Nephron progenitor cell (in vitro differentiated cells): ENCODE results near the gene RAD51B.

Source experiments
- DNase-seq: peaks from one replicate; pipeline ENCODE4 v3.0.0; 2021
- H3K27ac Mint-ChIP-seq: 2 replicates; pipeline ENCODE4 v1.8.0; 2021; ENCODE audit warnings: mild to moderate bottlenecking, moderate library complexity, mixed read lengths
- H3K27me3 Mint-ChIP-seq: 2 replicates; pipeline ENCODE4 v1.8.0; 2021; ENCODE audit warnings: mild to moderate bottlenecking, low read depth, mixed read lengths; ENCODE audit not compliant: poor library complexity
- H3K36me3 Mint-ChIP-seq: 2 replicates; pipeline ENCODE4 v1.8.0; 2021; ENCODE audit warnings: low read depth, mixed read lengths
- H3K4me1 Mint-ChIP-seq: 2 replicates; pipeline ENCODE4 v1.8.0; 2021; ENCODE audit warnings: mixed read lengths
- H3K4me3 Mint-ChIP-seq: 2 replicates; pipeline ENCODE4 v1.8.0; 2021; ENCODE audit warnings: mild to moderate bottlenecking, moderate library complexity, mixed read lengths
- H3K9me3 Mint-ChIP-seq: 2 replicates; pipeline ENCODE4 v1.8.0; 2021; ENCODE audit warnings: mild to moderate bottlenecking, moderate library complexity, mixed read lengths
- CTCF ChIP-seq: fragments of 200-600 bp; sonication (generic); IDR thresholded peaks from 2 replicates; pipeline ENCODE4 v1.5.0; 2021; ENCODE audit warnings: antibody characterized with exemption

RAD51B gene

DNA sequence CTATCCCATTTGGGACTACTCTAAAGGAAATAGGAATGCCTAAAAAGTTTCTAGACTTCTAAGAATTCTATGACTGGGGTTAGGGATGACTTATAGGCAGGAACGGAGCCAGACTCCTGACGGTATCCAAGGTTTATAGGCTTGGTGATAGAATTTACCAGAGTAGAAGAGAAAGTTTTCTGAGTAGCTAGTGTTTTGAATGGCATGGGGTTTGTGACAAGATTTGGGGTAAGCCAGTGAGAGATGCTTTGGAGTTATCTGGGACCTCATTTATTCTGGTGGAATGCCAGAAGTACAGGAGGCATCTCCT lies 444.6 kb downstream of the RAD51B start:
- Mint-ChIP-seq H3K27ac (peak overlapping the region; percentile 72), H3K27me3 (no peaks in the 10 kb centered on the region), H3K4me1 (peaks cover 67% of the 10 kb centered on the region), H3K4me3 (no peak overlapping the region), H3K9me3 (no peaks in the 10 kb centered on the region), H3K36me3 (no peaks in the 10 kb centered on the region)
- DNase-seq = no peak
- no peak for TF ChIP-seq CTCF

DNA sequence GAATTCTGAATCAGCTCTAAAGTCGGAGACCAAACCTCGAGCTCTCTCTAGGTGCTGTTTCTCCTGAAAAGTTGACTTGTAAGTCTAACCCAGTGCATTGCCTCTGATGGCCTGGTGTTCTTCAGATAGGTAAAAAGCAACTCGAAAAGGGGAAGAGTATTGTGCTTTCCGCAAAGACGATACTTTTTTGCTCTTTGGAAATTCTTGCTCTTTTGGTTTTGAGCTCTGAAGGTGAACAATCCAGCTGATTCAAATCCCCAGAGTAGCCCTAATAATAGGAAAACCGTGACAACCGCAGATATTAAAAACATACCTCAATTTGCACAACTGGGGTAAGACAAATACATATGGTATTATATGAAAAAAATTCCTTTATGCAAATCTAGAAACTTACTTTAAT lies 447.4 kb downstream of the RAD51B start:
- Mint-ChIP-seq H3K4me3 (no peak overlapping the region), H3K4me1 (peaks cover 50% of the 10 kb centered on the region), H3K27ac (no peak overlapping the region), H3K9me3 (no peaks in the 10 kb centered on the region), H3K27me3 (no peaks in the 10 kb centered on the region), H3K36me3 (no peaks in the 10 kb centered on the region)
- no peak for DNase-seq
- no peak for TF ChIP-seq CTCF

DNA sequence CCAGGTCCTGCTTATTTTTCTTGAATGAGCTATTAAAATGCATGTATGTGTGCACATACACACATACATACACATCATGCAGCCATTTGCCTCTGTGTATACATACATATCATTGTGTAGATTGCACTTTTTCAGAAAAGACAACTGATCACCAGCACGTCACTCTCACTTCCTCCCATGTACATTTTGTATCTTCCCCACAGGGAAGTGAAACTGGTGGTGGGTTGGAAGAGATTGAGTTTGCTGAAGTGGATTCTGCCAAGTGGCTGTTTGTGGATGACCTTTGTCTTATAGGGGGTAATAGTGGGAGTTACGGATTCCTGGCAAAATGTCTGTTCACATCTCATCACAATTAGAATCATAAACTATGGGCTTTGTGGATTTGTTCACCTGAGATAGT lies 448.6 kb downstream of the RAD51B start:
- Mint-ChIP-seq H3K27me3 (no peaks in the 10 kb centered on the region), H3K4me1 (peaks cover 38% of the 10 kb centered on the region), H3K4me3 (no peak overlapping the region), H3K9me3 (no peaks in the 10 kb centered on the region), H3K27ac (no peak overlapping the region), H3K36me3 (no peaks in the 10 kb centered on the region)
- DNase-seq = no peak
- no peak for TF ChIP-seq CTCF

GRCh38 chr14:68268719-68269118 lies 449.1 kb downstream of the RAD51B start:
- no peak for TF ChIP-seq CTCF
- H3K4me1 Mint-ChIP-seq = peaks cover 33% of the 10 kb centered on the region

DNA sequence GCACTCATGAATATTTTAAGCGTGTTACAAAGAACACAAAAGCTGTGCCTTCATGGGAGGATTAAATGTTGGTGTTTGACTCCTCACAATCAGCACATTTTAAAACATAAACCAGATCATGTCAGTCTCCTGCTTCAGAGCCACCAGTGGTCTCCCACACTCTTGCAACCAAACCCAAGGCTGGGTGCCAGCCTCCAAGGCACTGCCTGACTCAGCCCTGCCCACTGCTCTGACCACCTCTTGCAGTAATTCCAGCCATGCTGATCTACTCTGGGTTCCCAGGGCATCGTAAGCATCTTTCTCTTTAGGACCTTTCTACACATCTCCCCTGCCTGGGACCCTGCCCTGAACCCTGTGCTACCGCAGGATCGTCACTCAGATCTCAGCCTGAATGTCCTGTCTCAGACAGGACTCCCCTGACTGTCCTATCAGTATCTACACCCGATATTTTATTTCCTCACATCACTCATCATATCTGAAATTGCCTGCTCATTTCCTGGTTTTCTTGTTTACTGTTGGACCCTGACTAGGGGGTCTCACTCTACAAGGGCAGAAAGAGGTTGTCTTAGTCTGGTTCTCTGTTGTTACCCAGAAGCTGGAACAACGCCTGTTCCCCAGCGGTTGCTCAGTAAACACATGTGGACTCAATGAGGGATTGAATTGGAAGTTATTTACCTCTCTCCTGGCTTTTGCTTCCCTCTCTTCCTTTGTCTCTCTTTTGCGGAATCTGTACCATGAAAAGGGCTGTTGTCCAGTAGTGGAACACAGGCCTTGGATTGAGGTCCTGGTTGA lies 449.8 kb downstream of the RAD51B start:
- Mint-ChIP-seq H3K4me3 (no peak overlapping the region), H3K36me3 (no peaks in the 10 kb centered on the region), H3K9me3 (no peaks in the 10 kb centered on the region), H3K4me1 (peaks cover 27% of the 10 kb centered on the region), H3K27ac (peak overlapping the region; percentile 26), H3K27me3 (no peaks in the 10 kb centered on the region)
- DNase-seq = no peak
- TF ChIP-seq CTCF = no peak

More at GRCh38 chr14:68268719-68269118, 449.1 kb downstream of the RAD51B start:
- no peak overlapping the region for H3K27ac Mint-ChIP-seq
- H3K27me3 Mint-ChIP-seq = no peaks in the 10 kb centered on the region
- DNase-seq = no peak
- H3K4me3 Mint-ChIP-seq = no peak overlapping the region
- H3K9me3 Mint-ChIP-seq = no peaks in the 10 kb centered on the region
- H3K36me3 Mint-ChIP-seq = no peaks in the 10 kb centered on the region

- Mint-ChIP-seq H3K4me1 (peaks cover 30% of the 10 kb centered on the region), H3K9me3 (no peaks in the 10 kb centered on the region), H3K36me3 (no peaks in the 10 kb centered on the region), H3K4me3 (no peak overlapping the region), H3K27ac (no peak overlapping the region), H3K27me3 (no peaks in the 10 kb centered on the region)
- DNase-seq = no peak
- TF ChIP-seq CTCF = no peak
Observed at GRCh38 chr14:68270342-68270741, 450.8 kb downstream of the RAD51B start.
